ENCODE data around the gene ANGEL1.

The ANGEL1 gene

GRCh38 chr14:76765461-76765931 lies 47.2 kb downstream of the ANGEL1 start:
- DNase-seq, result no peak

- DNase-seq, result peak; percentile 32
These were observed 49.3 kb downstream of the ANGEL1 start for GRCh38 chr14:76763096-76764041.

GRCh38 chr14:76762411-76763095 lies 50.1 kb downstream of the ANGEL1 start:
- no peak for DNase-seq

GRCh38 chr14:76761960-76762410 lies 50.7 kb downstream of the ANGEL1 start:
- no peak for DNase-seq

- peak; percentile 77 for DNase-seq
These were observed 51.3 kb downstream of the ANGEL1 start, which contains the start of gene VASH1 for GRCh38 chr14:76761136-76761959. TSS of gene VASH1 (plus strand) at chr14:76761468. CDS start at chr14:76762822, 1,354 bp downstream.

GRCh38 chr14:76760331-76761135 lies 52.1 kb downstream of the ANGEL1 start:
- no peak for DNase-seq

- no peak for DNase-seq
These were observed 53.1 kb downstream of the ANGEL1 start for GRCh38 chr14:76759589-76759988.

GRCh38 chr14:76756371-76756750 lies 56.3 kb downstream of the ANGEL1 start:
- no peak for DNase-seq

GRCh38 chr14:76755610-76756370 lies 56.9 kb downstream of the ANGEL1 start:
- DNase-seq, result no peak

GRCh38 chr14:76754586-76754985 lies 58.1 kb downstream of the ANGEL1 start:
- no peak for DNase-seq

GRCh38 chr14:76753541-76754198 lies 59.0 kb downstream of the ANGEL1 start:
- DNase-seq, result no peak

GRCh38 chr14:76752744-76753143 lies 59.9 kb downstream of the ANGEL1 start:
- DNase-seq, result no peak

GRCh38 chr14:76742966-76743365 lies 69.7 kb downstream of the ANGEL1 start:
- DNase-seq, result no peak

- no peak for DNase-seq
These were observed 70.5 kb downstream of the ANGEL1 start for GRCh38 chr14:76742185-76742584.

- DNase-seq, result no peak
These were observed 71.6 kb downstream of the ANGEL1 start for GRCh38 chr14:76741074-76741473.
